GM21717 (cell line): ENCODE measurements around the gene RASA4.
"Not testable (repeated sequence)": the region's sequence is repeated elsewhere in the genome, so short reads cannot be mapped to it uniquely, and the experiment has no call there.

Experiments
- ATAC-seq: cut with Tn5 transposase; IDR thresholded peaks from one replicate; pipeline ENCODE4 v1.9.1; 2021; ENCODE audit warnings: mild to moderate bottlenecking, moderate library complexity; ENCODE audit not compliant: unreplicated experiment

The RASA4 gene

GRCh38 chr7:102616507-102617125 lies at the start of gene RASA4:
TSS of gene RASA4 (minus strand) at chr7:102616756. CDS start at chr7:102616689, 67 bp downstream.
- ATAC-seq = peak; percentile 48

GRCh38 chr7:102664765-102665164 lies 48.2 kb upstream of the RASA4 start:
- not testable (repeated sequence) for ATAC-seq

GRCh38 chr7:102649924-102650323 lies 33.4 kb upstream of the RASA4 start, which contains the start of gene SPDYE2B:
TSS of gene SPDYE2B (plus strand) at chr7:102650319. CDS start at chr7:102652349, 2,030 bp downstream.
- ATAC-seq = not testable (repeated sequence)

GRCh38 chr7:102647813-102648212 lies 31.3 kb upstream of the RASA4 start:
- not testable (repeated sequence) for ATAC-seq

- ATAC-seq = not testable (repeated sequence)
These were observed 26.8 kb upstream of the RASA4 start for GRCh38 chr7:102643404-102643803.

- not testable (repeated sequence) for ATAC-seq
These were observed 26.1 kb upstream of the RASA4 start, which contains the start of gene UPK3BL1 for GRCh38 chr7:102642691-102643090. TSS of gene UPK3BL1 (minus strand) at chr7:102642791. CDS start at chr7:102642741, 50 bp downstream.

- peak; percentile 21 for ATAC-seq
These were observed 22.3 kb upstream of the RASA4 start for GRCh38 chr7:102638848-102639247.

GRCh38 chr7:102636956-102637355 lies 20.4 kb upstream of the RASA4 start:
- not testable (repeated sequence) for ATAC-seq

- not testable (repeated sequence) for ATAC-seq
These were observed 18.8 kb upstream of the RASA4 start for GRCh38 chr7:102635354-102635753.

GRCh38 chr7:102634299-102634698 lies 17.7 kb upstream of the RASA4 start:
- not testable (repeated sequence) for ATAC-seq

GRCh38 chr7:102630622-102631021 lies 14.1 kb upstream of the RASA4 start:
- ATAC-seq = not testable (repeated sequence)

GRCh38 chr7:102627271-102627904 lies 10.8 kb upstream of the RASA4 start:
- ATAC-seq = not testable (repeated sequence)

- ATAC-seq = not testable (repeated sequence)
These were observed 1.6 kb upstream of the RASA4 start for GRCh38 chr7:102618122-102618521.

GRCh38 chr7:102615930-102616329 lies 626 bp downstream of the RASA4 start:
- ATAC-seq = not testable (repeated sequence)

- ATAC-seq = not testable (repeated sequence)
These were observed 1.7 kb downstream of the RASA4 start for GRCh38 chr7:102614873-102615272.

- ATAC-seq = peak; percentile 21
These were observed 2.2 kb downstream of the RASA4 start for GRCh38 chr7:102614346-102614697.

- peak; percentile 70 for ATAC-seq
These were observed 2.8 kb downstream of the RASA4 start for GRCh38 chr7:102613575-102614345.

- not testable (repeated sequence) for ATAC-seq
These were observed 4.8 kb downstream of the RASA4 start for GRCh38 chr7:102611675-102612325.

GRCh38 chr7:102611013-102611674 lies 5.4 kb downstream of the RASA4 start:
- peak; percentile 28 for ATAC-seq

GRCh38 chr7:102610441-102610840 lies 6.1 kb downstream of the RASA4 start:
- not testable (repeated sequence) for ATAC-seq
